Neuronal stem cell (in vitro differentiated cells): ENCODE results near the gene CDKN2D.

ENCODE experiments used
- DNase-seq: peaks from one replicate; pipeline ENCODE4 v3.0.0-alpha.2; 2013; ENCODE audit warnings: low spot score
- H2AFZ ChIP-seq: one replicate; pipeline ENCODE4 v1.6.1; 2013; ENCODE audit warnings: mild to moderate bottlenecking, low read length, inconsistent platforms
- H2AK5ac ChIP-seq: 2 replicates; pipeline ENCODE4 v1.6.1; 2013; ENCODE audit warnings: low read depth, mild to moderate bottlenecking, inconsistent platforms, low read length, moderate library complexity, mixed read lengths
- H2BK120ac ChIP-seq: 2 replicates; pipeline ENCODE4 v1.6.1; 2013; ENCODE audit warnings: low read depth, mild to moderate bottlenecking, inconsistent platforms, low read length, moderate library complexity, mixed read lengths
- H2BK12ac ChIP-seq: one replicate; pipeline ENCODE4 v1.6.1; 2013; ENCODE audit warnings: low read length, inconsistent platforms
- H2BK15ac ChIP-seq: 2 replicates; pipeline ENCODE4 v1.6.1; 2013; ENCODE audit warnings: mild to moderate bottlenecking, low read length, inconsistent platforms, mixed read lengths
- H2BK5ac ChIP-seq: one replicate; pipeline ENCODE4 v1.6.1; 2013; ENCODE audit warnings: inconsistent platforms, mild to moderate bottlenecking, low read length, moderate library complexity
- H3K14ac ChIP-seq: one replicate; pipeline ENCODE4 v1.6.1; 2013; ENCODE audit warnings: low read length, inconsistent platforms
- H3K18ac ChIP-seq: 2 replicates; pipeline ENCODE4 v1.6.1; 2013; ENCODE audit warnings: low read length, inconsistent platforms
- H3K23ac ChIP-seq: 2 replicates; pipeline ENCODE4 v1.6.1; 2013; ENCODE audit warnings: low read depth, mild to moderate bottlenecking, mixed read lengths, low read length, inconsistent platforms; ENCODE audit not compliant: poor library complexity
- H3K27ac ChIP-seq: replicated peaks from 3 replicates; pipeline ENCODE4 v1.5.1; 2013; ENCODE audit warnings: low read length, inconsistent platforms
- H3K27me3 ChIP-seq, 3 experiments: 2 replicates each; pipeline ENCODE4 v1.6.1; 2013; ENCODE audit warnings: low read length in 3 of 3, mild to moderate bottlenecking in 2 of 3, inconsistent platforms in 1 of 3, low read depth in 1 of 3, mixed read lengths in 1 of 3, moderate library complexity in 1 of 3; ENCODE audit not compliant: control insufficient read depth in 3 of 3, insufficient read depth in 3 of 3
- H3K36me3 ChIP-seq, 2 donors: replicated peaks in 1 of 2; 2 replicates each; pipeline ENCODE4 v1.6.1; 2013; ENCODE audit warnings: low read length in 2 of 2; ENCODE audit not compliant: control insufficient read depth in 2 of 2, insufficient read depth in 2 of 2
- H3K4ac ChIP-seq: 2 replicates; pipeline ENCODE4 v1.6.1; 2013; ENCODE audit warnings: inconsistent platforms, mild to moderate bottlenecking, low read length, moderate library complexity
- H3K4me1 ChIP-seq, 2 donors: 1 replicate in 1 of 2; 2 replicates in 1 of 2; pipeline ENCODE4 v1.6.1; 2013; ENCODE audit warnings: low read length in 2 of 2, low read depth in 1 of 2; ENCODE audit not compliant: control insufficient read depth in 2 of 2, insufficient read depth in 1 of 2
- H3K4me2 ChIP-seq: one replicate; pipeline ENCODE4 v1.6.1; 2013; ENCODE audit warnings: mild to moderate bottlenecking, low read length, inconsistent platforms; ENCODE audit not compliant: insufficient read depth, poor library complexity, severe bottlenecking
- H3K4me3 ChIP-seq, 2 donors: 2 replicates each; pipeline ENCODE4 v1.5.1; 2013; ENCODE audit warnings: low read length in 2 of 2, mild to moderate bottlenecking in 2 of 2, inconsistent platforms in 1 of 2, moderate library complexity in 1 of 2
- H3K79me1 ChIP-seq: one replicate; pipeline ENCODE4 v1.6.1; 2013; ENCODE audit warnings: low read depth, mild to moderate bottlenecking, inconsistent platforms, low read length, moderate library complexity
- H3K9ac ChIP-seq: one replicate; pipeline ENCODE4 v1.6.1; 2013; ENCODE audit warnings: mild to moderate bottlenecking, low read depth, low read length, inconsistent platforms; ENCODE audit not compliant: poor library complexity
- H3K9me3 ChIP-seq, 2 donors: replicated peaks in 1 of 2; 2 replicates each; pipeline versions ENCODE3 to v1.6.1; 2013; ENCODE audit warnings: low read length in 2 of 2, mild to moderate bottlenecking in 2 of 2, inconsistent platforms in 1 of 2, low read depth in 1 of 2, mixed read lengths in 1 of 2, moderate library complexity in 1 of 2; ENCODE audit not compliant: control insufficient read depth in 2 of 2, insufficient read depth in 1 of 2
- H4K8ac ChIP-seq: one replicate; pipeline ENCODE4 v1.6.1; 2013; ENCODE audit warnings: low read depth, mild to moderate bottlenecking, inconsistent platforms, low read length, moderate library complexity
- H4K91ac ChIP-seq: one replicate; pipeline ENCODE4 v1.6.1; 2013; ENCODE audit warnings: low read length, low read depth, mild to moderate bottlenecking, inconsistent platforms; ENCODE audit not compliant: poor library complexity
- WGBS, 2 donors: extraction: QIAGEN DNeasy Blood & Tissue Kit; methylation state at CpG; one replicate each; pipeline ENCODE4 v1.1.7; 2013; ENCODE audit warnings: missing lambda C conversion rate in 2 of 2, mixed read lengths in 1 of 2; ENCODE audit not compliant: insufficient read length in 2 of 2, insufficient replicate concordance in 1 of 2; ENCODE audit errors: extremely low coverage in 2 of 2; 5-methylcytosine and 5-hydroxymethylcytosine counted together

CDKN2D gene

DNA sequence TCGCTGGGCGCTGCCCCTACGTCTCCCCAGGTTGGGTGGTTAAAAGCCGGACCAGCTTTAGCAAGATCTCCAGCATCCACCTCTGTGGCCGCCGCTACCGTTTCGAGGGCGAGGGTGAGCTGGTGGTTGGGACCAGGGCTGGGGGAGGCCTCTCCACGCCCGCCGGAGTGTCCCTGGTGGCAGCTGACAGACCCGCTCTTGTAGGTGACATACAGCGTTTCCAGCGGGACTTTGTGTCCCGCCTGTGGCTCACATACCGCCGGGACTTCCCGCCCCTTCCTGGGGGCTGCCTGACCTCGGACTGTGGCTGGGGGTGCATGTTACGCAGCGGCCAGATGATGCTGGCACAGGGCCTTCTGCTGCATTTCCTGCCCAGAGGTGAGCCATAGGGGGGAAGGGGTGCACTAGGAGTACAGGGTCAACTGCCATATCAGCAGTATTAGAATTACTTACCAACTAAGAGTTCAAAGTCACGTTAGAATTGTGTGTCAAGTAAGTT is 24.0 kb downstream of the CDKN2D start:
- H3K79me1 ChIP-seq = peaks cover 10% of the 10 kb centered on the region
- H3K4me3 ChIP-seq = peak overlapping the region; percentile 10 to 88
- no CpG with 5 or more reads among the region's 23 CpGs for WGBS, 2 donors

DNA sequence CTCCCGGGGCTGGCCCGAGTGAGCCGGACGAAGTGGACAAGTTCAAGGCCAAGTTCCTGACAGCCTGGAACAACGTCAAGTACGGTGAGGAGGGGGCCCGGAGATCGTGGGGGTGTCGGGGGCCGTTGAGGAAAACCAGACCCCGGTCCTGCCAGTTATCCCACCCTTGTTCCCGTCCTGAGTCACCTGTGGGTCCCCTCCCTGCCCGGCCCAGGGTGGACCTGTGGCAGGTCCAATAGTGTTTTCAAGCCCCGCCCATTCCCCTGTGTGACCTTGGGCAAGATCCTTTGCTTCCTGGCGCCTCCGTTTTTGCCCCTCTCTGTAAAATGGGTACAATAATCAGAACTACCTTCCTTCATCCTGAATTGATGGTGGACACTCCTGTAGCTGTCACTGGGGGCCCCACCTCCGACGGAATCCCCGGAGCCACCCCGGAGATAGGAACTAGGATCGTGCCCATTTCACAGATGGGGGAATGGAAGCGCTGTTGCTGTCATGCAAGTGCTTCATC is 24.5 kb downstream of the CDKN2D start:
- Histone ChIP-seq H3K4me3 (peak overlapping the region; percentile 88 to 95), H3K14ac (no peak overlapping the region), H3K23ac (peak overlapping the region; percentile 91), H2AK5ac (peak overlapping the region; percentile 4), H3K4me2 (peak overlapping the region; percentile 83), H3K27ac (no peak overlapping the region), H4K8ac (no peak overlapping the region), H3K27me3 (no peaks in the 10 kb centered on the region), H4K91ac (no peak overlapping the region), H2BK120ac (peak overlapping the region; percentile 61), H3K4ac (no peak overlapping the region), H2AFZ (peak overlapping the region; percentile 99), H3K9me3 (no peaks in the 10 kb centered on the region), H3K18ac (peak overlapping the region; percentile 90), H3K4me1 (peaks cover 4 to 7% of the 10 kb centered on the region in 2 donors), H2BK15ac (no peak overlapping the region), H2BK5ac (no peak overlapping the region), H3K9ac (peak overlapping the region; percentile 80), H3K36me3 (peaks cover 10 to 23% of the 10 kb centered on the region in 2 donors), H2BK12ac (no peak overlapping the region), H3K79me1 (peaks cover 10% of the 10 kb centered on the region)
- no peak for DNase-seq
- no CpG with 5 or more reads among the region's 22 CpGs for WGBS, 2 donors

More for the DNA sequence above, 24.0 kb downstream of the CDKN2D start:
- Histone ChIP-seq H2BK15ac (no peak overlapping the region), H3K4me1 (peaks cover 4 to 7% of the 10 kb centered on the region in 2 donors), H3K4ac (no peak overlapping the region), H2BK120ac (no peak overlapping the region), H3K27ac (no peak overlapping the region), H3K36me3 (peaks cover 12 to 26% of the 10 kb centered on the region in 2 donors), H4K8ac (no peak overlapping the region), H2AFZ (no peak overlapping the region), H3K9ac (peak overlapping the region; percentile 55), H3K23ac (peak overlapping the region; percentile 73), H3K4me2 (peak overlapping the region; percentile 35), H2BK12ac (no peak overlapping the region), H4K91ac (no peak overlapping the region), H3K14ac (no peak overlapping the region), H3K18ac (no peak overlapping the region), H3K27me3 (no peaks in the 10 kb centered on the region), H3K9me3 (no peaks in the 10 kb centered on the region), H2BK5ac (no peak overlapping the region), H2AK5ac (no peak overlapping the region)
- no peak for DNase-seq

DNA sequence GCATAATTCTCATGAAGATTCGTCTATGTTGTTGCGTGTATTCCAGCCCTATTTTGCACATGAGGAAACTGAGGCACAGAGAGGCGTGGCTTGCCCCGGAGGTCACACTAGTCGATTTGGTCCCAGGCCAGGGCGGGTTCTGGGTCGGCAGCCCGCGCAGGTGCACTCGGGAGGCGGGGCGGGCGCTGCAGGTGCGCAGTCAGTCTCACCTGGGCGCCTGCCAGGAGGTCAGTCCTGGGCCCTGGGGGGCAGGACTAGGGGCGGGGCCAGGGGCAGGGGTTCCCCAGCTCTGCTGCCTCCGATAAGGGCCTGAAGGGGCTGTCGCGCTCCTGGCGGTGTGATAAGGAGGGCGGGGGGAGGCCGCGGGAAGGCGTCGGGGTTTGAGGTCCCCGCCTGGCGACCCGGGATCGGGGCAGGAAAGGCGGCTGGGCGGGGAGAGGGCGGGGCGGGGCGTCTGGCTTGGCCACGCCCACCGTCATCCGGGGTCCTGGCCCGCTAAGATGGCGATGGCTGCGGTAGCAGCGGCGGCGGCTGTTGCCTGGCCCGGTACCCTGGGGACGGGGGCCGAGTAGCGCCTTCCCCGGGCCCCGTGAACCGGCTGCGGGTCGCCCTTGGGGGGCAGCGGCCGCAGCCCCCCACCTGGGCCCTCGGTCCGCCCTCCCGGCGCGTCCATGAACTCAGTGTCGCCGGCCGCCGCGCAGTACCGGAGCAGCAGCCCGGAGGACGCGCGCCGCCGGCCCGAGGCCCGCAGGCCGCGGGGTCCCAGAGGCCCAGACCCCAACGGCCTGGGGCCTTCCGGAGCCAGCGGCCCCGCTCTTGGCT is 25.1 kb downstream of the CDKN2D start, which contains the start of gene ATG4D:
ATG4D (plus strand) TSS at position 485 of the 822 bp plus-strand sequence; CDS start at position 672, 187 bp downstream.
- peak within 1 kb of the TSS; percentile 90 for H3K18ac ChIP-seq
- H3K9me3 ChIP-seq = no peaks in the 10 kb centered on the region
- no peak within 1 kb of the TSS for H3K4ac ChIP-seq
- peaks cover 4 to 7% of the 10 kb centered on the region in 2 donors for H3K4me1 ChIP-seq
- DNase-seq = peak; percentile 81
- H3K36me3 ChIP-seq = peaks cover 8 to 17% of the 10 kb centered on the region in 2 donors
- H2AK5ac ChIP-seq = peak within 1 kb of the TSS; percentile 4
- no peak within 1 kb of the TSS for H4K91ac ChIP-seq
- no peak within 1 kb of the TSS for H4K8ac ChIP-seq
- no peak within 1 kb of the TSS for H3K27ac ChIP-seq
- H3K4me2 ChIP-seq = peak within 1 kb of the TSS; percentile 83
- H3K23ac ChIP-seq = peak within 1 kb of the TSS; percentile 91
- no peak within 1 kb of the TSS for H3K14ac ChIP-seq
- H2BK5ac ChIP-seq = no peak within 1 kb of the TSS
- peak within 1 kb of the TSS; percentile 66 for H2BK15ac ChIP-seq
- peak within 1 kb of the TSS; percentile 80 for H3K9ac ChIP-seq
- WGBS, 2 donors = no CpG with 5 or more reads among the region's 79 CpGs
- H3K79me1 ChIP-seq = peaks cover 8% of the 10 kb centered on the region
- peaks cover 0 to 2% (median 0%) of the 10 kb centered on the region in 3 experiments for H3K27me3 ChIP-seq
- H3K4me3 ChIP-seq = peak within 1 kb of the TSS; percentile 88 to 95
- H2AFZ ChIP-seq = peak within 1 kb of the TSS; percentile 99
- peak within 1 kb of the TSS; percentile 61 for H2BK120ac ChIP-seq
- no peak within 1 kb of the TSS for H2BK12ac ChIP-seq

DNA sequence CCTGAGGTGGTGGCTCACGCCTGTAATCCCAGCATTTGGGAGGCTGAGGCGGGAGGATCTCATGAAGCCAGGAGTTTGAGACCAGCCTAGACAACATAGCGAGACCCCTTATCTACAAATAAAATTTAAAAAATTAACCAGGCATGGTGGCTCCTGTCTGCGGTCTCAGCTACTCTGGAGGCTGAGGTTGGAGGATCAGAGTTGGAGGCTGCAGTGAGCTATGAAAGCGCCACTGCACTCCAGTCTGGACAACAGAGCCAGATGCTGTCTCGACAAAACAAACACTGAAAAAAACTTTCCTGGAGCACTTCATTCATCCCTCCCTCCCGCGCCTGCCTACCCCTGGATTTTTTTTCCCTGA is 25.7 kb downstream of the CDKN2D start:
- Histone ChIP-seq H3K18ac (no peak overlapping the region), H2BK5ac (no peak overlapping the region), H3K36me3 (peaks cover 4 to 12% of the 10 kb centered on the region in 2 donors), H4K91ac (no peak overlapping the region), H3K9me3 (no peaks in the 10 kb centered on the region), H2BK12ac (no peak overlapping the region), H3K27me3 (peaks cover 0 to 6% (median 0%) of the 10 kb centered on the region in 3 experiments), H3K4ac (no peak overlapping the region), H3K23ac (no peak overlapping the region), H2BK120ac (no peak overlapping the region), H3K27ac (no peak overlapping the region), H3K14ac (no peak overlapping the region), H3K9ac (no peak overlapping the region), H2BK15ac (peak overlapping the region; percentile 66), H3K4me2 (peak overlapping the region; percentile 79), H2AK5ac (no peak overlapping the region), H3K4me1 (peaks cover 4 to 7% of the 10 kb centered on the region in 2 donors), H4K8ac (no peak overlapping the region), H3K79me1 (peaks cover 8% of the 10 kb centered on the region), H3K4me3 (peak overlapping the region; percentile 88 to 95), H2AFZ (peak overlapping the region; percentile 99)
- WGBS, 2 donors = no CpG with 5 or more reads among the region's 8 CpGs
- DNase-seq = no peak
